ENCODE data around the gene OR10P1. TPM values are rescaled to one million over a fixed set of nuclear protein-coding genes. Genes with fewer than 3 reads are reported as not detected.
"Not testable (repeated sequence)": the region's sequence is repeated elsewhere in the genome, so short reads cannot be mapped to it uniquely, and the experiment has no call there.

OR10P1 gene, protein sequence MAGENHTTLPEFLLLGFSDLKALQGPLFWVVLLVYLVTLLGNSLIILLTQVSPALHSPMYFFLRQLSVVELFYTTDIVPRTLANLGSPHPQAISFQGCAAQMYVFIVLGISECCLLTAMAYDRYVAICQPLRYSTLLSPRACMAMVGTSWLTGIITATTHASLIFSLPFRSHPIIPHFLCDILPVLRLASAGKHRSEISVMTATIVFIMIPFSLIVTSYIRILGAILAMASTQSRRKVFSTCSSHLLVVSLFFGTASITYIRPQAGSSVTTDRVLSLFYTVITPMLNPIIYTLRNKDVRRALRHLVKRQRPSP
- total RNA-seq (2012; rRNA removed), result not detected in 2 replicates

DNA sequence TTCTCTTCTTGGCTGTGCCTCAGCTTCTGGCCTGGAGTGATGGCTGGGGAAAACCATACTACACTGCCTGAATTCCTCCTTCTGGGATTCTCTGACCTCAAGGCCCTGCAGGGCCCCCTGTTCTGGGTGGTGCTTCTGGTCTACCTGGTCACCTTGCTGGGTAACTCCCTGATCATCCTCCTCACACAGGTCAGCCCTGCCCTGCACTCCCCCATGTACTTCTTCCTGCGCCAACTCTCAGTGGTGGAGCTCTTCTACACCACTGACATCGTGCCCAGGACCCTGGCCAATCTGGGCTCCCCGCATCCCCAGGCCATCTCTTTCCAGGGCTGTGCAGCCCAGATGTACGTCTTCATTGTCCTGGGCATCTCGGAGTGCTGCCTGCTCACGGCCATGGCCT, at the start of gene OR10P1:
TSS of gene OR10P1 (plus strand) at position 40 of the 400 bp plus-strand sequence. CDS start at position 40, 0 bp downstream.
- H3K9ac ChIP-seq (ENCODE audit: low read depth, low read length), result no peak within 1 kb of the TSS
- no peak within 1 kb of the TSS for H3K4me2 ChIP-seq (ENCODE audit: low read length)
- no peaks in the 10 kb centered on the region for H3K4me1 ChIP-seq (ENCODE audit: control insufficient read depth, insufficient read depth, low read length)
- H3K36me3 ChIP-seq (ENCODE audit: insufficient read depth, low read length), result no peaks in the 10 kb centered on the region
- H3K27me3 ChIP-seq (ENCODE audit: control insufficient read depth, insufficient read depth, low read length), result peaks cover 77% of the 10 kb centered on the region
- no peak within 1 kb of the TSS for H3K4me3 ChIP-seq (ENCODE audit: low read length)
- H3K9me3 ChIP-seq (replicated peaks; ENCODE audit: low read length), result no peaks in the 10 kb centered on the region

DNA sequence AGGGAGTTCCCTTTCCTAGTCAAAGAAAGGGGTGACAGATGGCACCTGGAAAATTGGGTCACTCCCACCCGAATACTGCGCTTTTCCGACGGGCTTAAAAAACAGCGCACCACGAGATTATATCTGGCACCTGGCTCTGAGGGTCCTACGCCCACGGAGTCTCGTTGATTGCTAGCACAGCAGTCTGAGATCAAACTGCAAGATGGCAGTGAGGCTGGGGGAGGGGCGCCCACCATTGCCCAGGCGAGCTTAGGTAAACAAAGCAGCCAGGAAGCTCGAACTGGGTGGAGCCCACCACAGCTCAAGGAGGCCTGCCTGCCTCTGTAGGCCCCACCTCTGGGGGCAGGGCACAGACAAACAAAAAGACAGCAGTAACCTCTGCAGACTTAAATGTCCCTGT, 46.5 kb upstream of the OR10P1 start:
- not testable (repeated sequence) for H3K36me3 ChIP-seq (ENCODE audit: insufficient read depth, low read length); H3K27me3 ChIP-seq (ENCODE audit: control insufficient read depth, insufficient read depth, low read length); H3K9ac ChIP-seq (ENCODE audit: low read depth, low read length); H3K4me2 ChIP-seq (ENCODE audit: low read length); H3K4me1 ChIP-seq (ENCODE audit: control insufficient read depth, insufficient read depth, low read length); H3K4me3 ChIP-seq (ENCODE audit: low read length); H3K9me3 ChIP-seq (replicated peaks; ENCODE audit: low read length)

DNA sequence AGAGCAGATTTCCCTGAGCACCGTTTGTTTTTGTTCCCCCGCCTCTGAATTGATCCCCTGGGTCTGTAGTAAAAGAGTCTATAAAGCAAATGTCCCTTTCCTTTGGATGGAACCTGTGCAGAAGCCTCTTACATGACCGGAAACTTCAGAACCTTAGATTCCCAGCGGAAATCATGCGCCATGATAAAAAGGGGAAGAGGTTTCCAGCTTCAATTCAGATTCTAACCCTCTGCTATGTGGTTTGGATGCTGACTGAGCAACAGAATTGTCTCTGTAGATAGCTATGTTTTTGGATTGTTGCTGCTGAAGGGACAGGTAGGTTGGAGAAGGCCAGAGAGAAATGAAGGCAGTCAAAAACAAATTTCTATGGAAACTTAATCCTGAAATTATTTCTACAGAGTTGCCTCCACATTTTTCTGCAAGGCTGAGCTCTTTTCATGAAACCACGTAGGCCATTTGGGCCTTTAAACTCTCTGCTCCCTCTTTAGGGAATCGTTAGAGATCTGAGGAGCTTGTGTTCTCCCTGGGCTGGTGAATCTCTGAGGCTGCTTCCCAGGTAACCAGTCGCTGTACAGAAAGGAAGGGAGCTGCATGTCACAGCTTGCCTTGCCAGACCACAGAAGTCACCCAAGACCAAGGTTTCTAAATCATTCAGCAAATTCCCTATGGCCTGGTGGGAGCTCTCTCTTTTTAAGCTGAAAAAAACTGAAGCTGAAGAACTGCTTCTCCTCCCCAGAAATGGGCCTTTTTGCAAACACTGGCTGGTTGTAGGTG, 28.7 kb upstream of the OR10P1 start:
- no peak overlapping the region for H3K9ac ChIP-seq (ENCODE audit: low read depth, low read length)
- H3K4me2 ChIP-seq (ENCODE audit: low read length), result no peak overlapping the region
- H3K27me3 ChIP-seq (ENCODE audit: control insufficient read depth, insufficient read depth, low read length), result peaks cover 29% of the 10 kb centered on the region
- no peaks in the 10 kb centered on the region for H3K9me3 ChIP-seq (replicated peaks; ENCODE audit: low read length)
- H3K36me3 ChIP-seq (ENCODE audit: insufficient read depth, low read length), result no peaks in the 10 kb centered on the region
- no peak overlapping the region for H3K4me3 ChIP-seq (ENCODE audit: low read length)
- H3K4me1 ChIP-seq (ENCODE audit: control insufficient read depth, insufficient read depth, low read length), result no peaks in the 10 kb centered on the region

DNA sequence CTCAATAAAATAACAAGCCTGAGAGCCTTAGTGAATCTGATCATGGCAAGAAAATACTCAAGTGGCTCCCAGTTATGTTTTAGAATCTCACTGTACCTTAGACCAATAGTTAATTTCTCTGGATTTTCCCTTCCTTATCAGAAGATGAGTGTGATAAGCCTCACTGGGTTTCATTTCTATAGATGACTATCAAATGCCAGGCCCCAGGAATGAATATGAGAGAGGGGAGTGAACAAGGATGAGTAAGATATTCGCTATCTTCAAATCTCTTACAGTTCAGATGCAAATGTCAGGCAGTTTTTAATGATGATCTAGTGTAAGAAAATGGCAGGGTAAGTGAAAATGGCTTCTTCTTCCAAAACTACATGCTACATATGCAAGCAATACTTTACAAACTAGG, 26.1 kb upstream of the OR10P1 start:
- no peak overlapping the region for H3K9ac ChIP-seq (ENCODE audit: low read depth, low read length)
- H3K9me3 ChIP-seq (replicated peaks; ENCODE audit: low read length), result no peaks in the 10 kb centered on the region
- H3K4me3 ChIP-seq (ENCODE audit: low read length), result no peak overlapping the region
- no peak overlapping the region for H3K4me2 ChIP-seq (ENCODE audit: low read length)
- H3K4me1 ChIP-seq (ENCODE audit: control insufficient read depth, insufficient read depth, low read length), result no peaks in the 10 kb centered on the region
- H3K27me3 ChIP-seq (ENCODE audit: control insufficient read depth, insufficient read depth, low read length), result peaks cover 38% of the 10 kb centered on the region
- no peaks in the 10 kb centered on the region for H3K36me3 ChIP-seq (ENCODE audit: insufficient read depth, low read length)

DNA sequence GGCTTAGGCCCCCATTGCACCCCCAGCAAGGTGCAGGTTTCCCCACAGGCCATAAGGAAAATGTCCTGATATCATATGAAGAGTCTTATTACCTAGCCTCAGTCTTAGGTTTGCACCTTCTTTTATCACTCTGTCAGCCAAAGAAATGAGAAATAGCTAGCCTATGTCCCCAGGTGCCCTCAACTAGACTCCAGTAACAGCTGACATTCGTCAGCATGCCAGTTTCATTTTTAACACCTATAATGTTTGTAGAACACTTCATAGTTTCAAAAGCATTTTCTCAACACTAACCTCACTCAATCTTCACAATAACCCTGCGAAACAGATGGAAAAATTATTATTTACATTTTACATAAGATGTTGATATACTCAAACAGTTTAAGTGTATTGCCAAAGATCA, 24.0 kb upstream of the OR10P1 start:
- no peak overlapping the region for H3K9ac ChIP-seq (ENCODE audit: low read depth, low read length)
- no peak overlapping the region for H3K4me2 ChIP-seq (ENCODE audit: low read length)
- H3K36me3 ChIP-seq (ENCODE audit: insufficient read depth, low read length), result no peaks in the 10 kb centered on the region
- no peak overlapping the region for H3K4me3 ChIP-seq (ENCODE audit: low read length)
- no peaks in the 10 kb centered on the region for H3K9me3 ChIP-seq (replicated peaks; ENCODE audit: low read length)
- peaks cover 24% of the 10 kb centered on the region for H3K27me3 ChIP-seq (ENCODE audit: control insufficient read depth, insufficient read depth, low read length)
- no peaks in the 10 kb centered on the region for H3K4me1 ChIP-seq (ENCODE audit: control insufficient read depth, insufficient read depth, low read length)

DNA sequence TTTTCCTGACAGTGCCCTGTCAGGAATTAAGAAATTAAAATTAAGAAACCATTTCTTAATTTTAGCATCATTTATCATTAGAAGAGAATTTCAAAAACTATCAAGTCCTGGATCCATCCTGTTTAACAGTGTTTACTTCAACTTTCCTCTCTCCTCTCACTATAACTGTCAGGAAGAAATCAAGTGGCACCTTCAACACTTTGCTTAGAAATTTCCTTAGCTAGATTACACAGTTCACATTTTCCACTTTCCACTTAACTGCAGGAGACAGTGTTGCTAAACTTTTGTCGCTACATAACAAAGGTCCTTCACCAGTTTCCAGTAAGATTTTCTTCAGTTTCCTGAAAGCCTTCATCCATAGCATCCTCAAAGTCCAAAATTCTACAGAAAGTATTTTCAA, 21.9 kb upstream of the OR10P1 start:
- Histone ChIP-seq H3K9me3 (replicated peaks; ENCODE audit: low read length) (no peaks in the 10 kb centered on the region), H3K4me3 (ENCODE audit: low read length) (no peak overlapping the region), H3K27me3 (ENCODE audit: control insufficient read depth, insufficient read depth, low read length) (peaks cover 16% of the 10 kb centered on the region), H3K36me3 (ENCODE audit: insufficient read depth, low read length) (no peaks in the 10 kb centered on the region), H3K9ac (ENCODE audit: low read depth, low read length) (no peak overlapping the region), H3K4me2 (ENCODE audit: low read length) (no peak overlapping the region), H3K4me1 (ENCODE audit: control insufficient read depth, insufficient read depth, low read length) (no peaks in the 10 kb centered on the region)

DNA sequence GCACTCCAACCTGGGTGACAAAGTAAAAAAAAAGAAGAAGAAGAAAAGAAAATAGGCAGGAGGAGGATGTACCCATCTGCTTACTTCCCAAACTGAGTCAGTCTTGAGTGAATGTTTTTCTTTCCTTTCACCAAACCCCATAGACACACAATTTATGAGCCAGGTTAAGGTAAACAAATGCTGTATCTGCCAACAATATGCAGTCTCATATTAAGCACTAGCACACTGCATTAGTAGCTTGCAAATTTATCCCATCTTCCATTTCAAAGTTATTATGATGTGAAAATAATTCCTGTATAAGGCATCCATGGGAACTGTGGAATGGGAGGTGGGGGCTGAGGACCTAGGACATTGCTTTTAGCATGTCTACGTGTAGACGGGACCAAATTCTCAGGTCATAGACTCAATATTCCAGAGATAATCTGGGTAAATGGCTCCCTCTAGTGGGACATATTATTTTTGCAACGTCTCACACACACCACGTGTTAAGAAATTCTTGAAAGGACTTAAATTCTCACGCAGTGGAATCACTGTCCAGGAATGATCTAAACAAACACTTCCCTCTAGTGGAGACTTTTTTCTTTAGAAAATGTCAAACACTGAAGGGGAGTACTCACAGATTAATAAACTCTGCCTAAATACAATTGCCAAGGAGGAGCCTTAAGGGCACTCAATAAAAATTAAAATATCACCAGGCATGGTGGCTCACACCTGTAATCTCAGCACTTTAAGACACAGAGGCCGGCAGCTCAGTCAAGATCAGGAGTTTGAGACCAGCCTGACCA, 17.1 kb upstream of the OR10P1 start:
- Histone ChIP-seq H3K9me3 (replicated peaks; ENCODE audit: low read length) (no peaks in the 10 kb centered on the region), H3K4me2 (ENCODE audit: low read length) (no peak overlapping the region), H3K27me3 (ENCODE audit: control insufficient read depth, insufficient read depth, low read length) (peaks cover 28% of the 10 kb centered on the region), H3K4me1 (ENCODE audit: control insufficient read depth, insufficient read depth, low read length) (no peaks in the 10 kb centered on the region), H3K4me3 (ENCODE audit: low read length) (no peak overlapping the region), H3K36me3 (ENCODE audit: insufficient read depth, low read length) (no peaks in the 10 kb centered on the region), H3K9ac (ENCODE audit: low read depth, low read length) (no peak overlapping the region)

DNA sequence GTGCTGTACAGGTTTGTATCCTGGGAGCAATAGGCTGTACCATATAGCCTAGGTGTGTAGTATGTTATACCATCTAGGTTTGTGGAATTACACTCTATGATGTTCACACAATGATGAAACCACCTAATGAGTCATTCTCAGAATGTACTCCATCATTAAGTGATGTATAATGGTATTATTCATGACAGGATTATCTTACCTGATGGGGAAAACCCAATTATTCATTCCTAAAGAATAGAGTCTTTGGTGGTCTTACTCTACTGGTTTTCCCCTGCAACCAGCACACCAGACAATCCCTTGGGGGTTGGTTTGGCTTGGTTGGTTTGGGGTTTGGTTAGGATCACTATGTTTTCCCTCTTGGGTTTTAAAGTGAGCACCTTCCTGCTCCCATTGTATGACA, 12.6 kb upstream of the OR10P1 start:
- peaks cover 59% of the 10 kb centered on the region for H3K27me3 ChIP-seq (ENCODE audit: control insufficient read depth, insufficient read depth, low read length)
- H3K4me2 ChIP-seq (ENCODE audit: low read length), result no peak overlapping the region
- H3K9me3 ChIP-seq (replicated peaks; ENCODE audit: low read length), result no peaks in the 10 kb centered on the region
- no peak overlapping the region for H3K4me3 ChIP-seq (ENCODE audit: low read length)
- no peaks in the 10 kb centered on the region for H3K4me1 ChIP-seq (ENCODE audit: control insufficient read depth, insufficient read depth, low read length)
- no peak overlapping the region for H3K9ac ChIP-seq (ENCODE audit: low read depth, low read length)
- no peaks in the 10 kb centered on the region for H3K36me3 ChIP-seq (ENCODE audit: insufficient read depth, low read length)

DNA sequence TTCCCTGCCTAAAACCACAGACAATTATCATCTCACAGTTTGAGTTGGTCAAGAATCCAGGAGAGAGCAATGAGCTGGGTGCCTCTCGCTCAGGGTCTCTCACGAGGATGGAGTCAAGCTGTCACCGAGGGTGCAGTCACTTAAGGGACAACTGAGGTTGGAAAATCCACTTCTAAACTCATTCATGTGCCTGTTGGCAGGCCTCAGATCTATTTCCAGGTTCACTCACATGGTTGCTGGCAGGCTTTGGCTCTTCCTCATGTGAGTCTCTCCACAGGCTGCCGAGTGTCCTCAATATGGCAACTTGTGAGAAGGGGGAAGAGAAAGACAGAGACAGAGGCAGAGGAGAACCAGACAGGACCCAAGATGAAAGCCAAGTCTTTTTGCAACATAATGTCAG, 10.5 kb upstream of the OR10P1 start:
- H3K9me3 ChIP-seq (replicated peaks; ENCODE audit: low read length), result no peaks in the 10 kb centered on the region
- no peak overlapping the region for H3K4me2 ChIP-seq (ENCODE audit: low read length)
- H3K4me3 ChIP-seq (ENCODE audit: low read length), result no peak overlapping the region
- no peaks in the 10 kb centered on the region for H3K4me1 ChIP-seq (ENCODE audit: control insufficient read depth, insufficient read depth, low read length)
- H3K27me3 ChIP-seq (ENCODE audit: control insufficient read depth, insufficient read depth, low read length), result peaks cover 75% of the 10 kb centered on the region
- H3K9ac ChIP-seq (ENCODE audit: low read depth, low read length), result no peak overlapping the region
- no peaks in the 10 kb centered on the region for H3K36me3 ChIP-seq (ENCODE audit: insufficient read depth, low read length)

DNA sequence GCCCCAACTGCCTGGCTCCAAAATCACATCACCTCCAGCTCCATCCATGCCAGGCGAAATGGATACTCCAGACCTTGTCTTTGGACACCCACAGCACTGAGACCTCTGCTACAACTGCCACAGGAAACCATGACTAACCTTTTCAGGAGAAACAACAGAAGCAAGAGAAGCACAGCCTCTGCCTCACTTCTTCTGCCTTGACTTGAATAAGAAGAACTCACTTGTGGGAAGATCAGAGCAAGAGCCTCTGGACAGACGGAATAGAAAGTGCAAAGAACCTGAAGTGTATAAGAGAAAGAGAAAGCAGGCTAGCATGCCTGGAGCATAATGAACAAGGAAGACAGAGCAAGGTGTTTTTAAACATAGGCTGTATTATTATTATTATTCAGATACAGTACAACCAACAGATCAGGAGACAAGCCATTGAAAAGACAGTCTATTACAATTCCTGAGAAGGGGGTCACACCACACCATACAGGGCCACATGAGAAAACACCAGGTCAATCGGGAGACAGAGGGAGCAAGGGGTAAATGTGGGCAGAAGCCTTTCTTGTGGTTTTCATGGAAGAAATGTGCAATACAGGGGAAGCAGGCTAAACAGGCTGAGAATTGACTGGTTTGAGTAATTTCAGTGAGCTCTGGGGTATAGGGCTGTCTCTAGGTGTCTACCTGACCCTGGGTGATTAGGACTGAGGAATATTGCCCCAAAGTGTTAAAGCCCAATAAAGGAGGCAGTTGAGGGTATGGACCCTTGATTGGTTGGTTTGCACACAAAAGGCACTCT, 7.4 kb upstream of the OR10P1 start:
- no peaks in the 10 kb centered on the region for H3K9me3 ChIP-seq (replicated peaks; ENCODE audit: low read length)
- H3K27me3 ChIP-seq (ENCODE audit: control insufficient read depth, insufficient read depth, low read length), result peaks cover 79% of the 10 kb centered on the region
- H3K4me2 ChIP-seq (ENCODE audit: low read length), result no peak overlapping the region
- no peak overlapping the region for H3K9ac ChIP-seq (ENCODE audit: low read depth, low read length)
- no peaks in the 10 kb centered on the region for H3K4me1 ChIP-seq (ENCODE audit: control insufficient read depth, insufficient read depth, low read length)
- H3K36me3 ChIP-seq (ENCODE audit: insufficient read depth, low read length), result no peaks in the 10 kb centered on the region
- H3K4me3 ChIP-seq (ENCODE audit: low read length), result no peak overlapping the region

DNA sequence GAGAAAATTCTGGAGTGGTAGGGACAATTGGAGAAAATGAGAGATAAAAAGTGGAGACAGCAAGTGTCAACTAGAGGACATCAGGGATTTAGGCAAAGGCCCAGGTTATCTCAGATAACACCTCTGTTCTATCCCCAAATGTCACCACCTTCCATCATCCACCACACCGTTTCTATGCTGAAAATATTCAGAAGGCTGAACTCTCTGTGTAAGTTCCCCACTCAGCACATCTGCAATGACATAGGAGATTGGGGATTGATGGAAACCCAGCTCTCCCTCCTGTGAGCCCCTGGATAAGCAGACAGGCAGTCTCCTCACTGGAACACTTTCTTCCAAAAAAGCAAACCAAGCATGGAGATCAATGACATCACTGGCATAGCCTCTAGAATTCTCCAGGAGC, 5.6 kb upstream of the OR10P1 start:
- no peak overlapping the region for H3K4me2 ChIP-seq (ENCODE audit: low read length)

More for the DNA sequence above, 5.6 kb upstream of the OR10P1 start:
- peaks cover 85% of the 10 kb centered on the region for H3K27me3 ChIP-seq (ENCODE audit: control insufficient read depth, insufficient read depth, low read length)
- H3K4me1 ChIP-seq (ENCODE audit: control insufficient read depth, insufficient read depth, low read length), result no peaks in the 10 kb centered on the region
- no peak overlapping the region for H3K9ac ChIP-seq (ENCODE audit: low read depth, low read length)
- no peaks in the 10 kb centered on the region for H3K9me3 ChIP-seq (replicated peaks; ENCODE audit: low read length)
- no peaks in the 10 kb centered on the region for H3K36me3 ChIP-seq (ENCODE audit: insufficient read depth, low read length)
- no peak overlapping the region for H3K4me3 ChIP-seq (ENCODE audit: low read length)

All from skeletal muscle satellite cell (primary cell).